HL-60 (cell line): ENCODE data around the gene DENND6B.

Experiments used
- GABPA ChIP-seq: IDR thresholded peaks from 2 replicates; pipeline ENCODE4 v1.6.1; 2012; ENCODE audit warnings: low read depth
- POLR2AphosphoS5 ChIP-seq: IDR thresholded peaks from 2 replicates; pipeline ENCODE4 v1.6.1; 2012; ENCODE audit warnings: low read depth
- REST ChIP-seq: IDR thresholded peaks from 2 replicates; pipeline ENCODE4 v1.6.1; 2012; ENCODE audit warnings: low read depth; ENCODE audit not compliant: insufficient replicate concordance
- SPI1 ChIP-seq: IDR thresholded peaks from 2 replicates; pipeline ENCODE4 v1.6.1; 2012; ENCODE audit warnings: low read depth, mild to moderate bottlenecking, borderline replicate concordance
- TF ChIP-seq, protein P1 (sequence below): IDR thresholded peaks from one replicate; pipeline ENCODE4 v1.5.1; 2011; ENCODE audit warnings: low read length, control low read depth, inconsistent platforms; ENCODE audit not compliant: insufficient read depth

GRCh38 chr22:50274771-50275170, 52.0 kb downstream of the DENND6B start:
- TF ChIP-seq GABPA = no peak
- TF ChIP-seq, protein P1, sequence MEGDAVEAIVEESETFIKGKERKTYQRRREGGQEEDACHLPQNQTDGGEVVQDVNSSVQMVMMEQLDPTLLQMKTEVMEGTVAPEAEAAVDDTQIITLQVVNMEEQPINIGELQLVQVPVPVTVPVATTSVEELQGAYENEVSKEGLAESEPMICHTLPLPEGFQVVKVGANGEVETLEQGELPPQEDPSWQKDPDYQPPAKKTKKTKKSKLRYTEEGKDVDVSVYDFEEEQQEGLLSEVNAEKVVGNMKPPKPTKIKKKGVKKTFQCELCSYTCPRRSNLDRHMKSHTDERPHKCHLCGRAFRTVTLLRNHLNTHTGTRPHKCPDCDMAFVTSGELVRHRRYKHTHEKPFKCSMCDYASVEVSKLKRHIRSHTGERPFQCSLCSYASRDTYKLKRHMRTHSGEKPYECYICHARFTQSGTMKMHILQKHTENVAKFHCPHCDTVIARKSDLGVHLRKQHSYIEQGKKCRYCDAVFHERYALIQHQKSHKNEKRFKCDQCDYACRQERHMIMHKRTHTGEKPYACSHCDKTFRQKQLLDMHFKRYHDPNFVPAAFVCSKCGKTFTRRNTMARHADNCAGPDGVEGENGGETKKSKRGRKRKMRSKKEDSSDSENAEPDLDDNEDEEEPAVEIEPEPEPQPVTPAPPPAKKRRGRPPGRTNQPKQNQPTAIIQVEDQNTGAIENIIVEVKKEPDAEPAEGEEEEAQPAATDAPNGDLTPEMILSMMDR = no peak
- TF ChIP-seq REST = no peak
- TF ChIP-seq POLR2AphosphoS5 = no peak
- TF ChIP-seq SPI1 = no peak
